Measurements from ENCODE around the gene ABCD2. TPM values are rescaled to one million over a fixed set of nuclear protein-coding genes. Genes with fewer than 3 reads are reported as not detected.

Gene ABCD2
- total and polyA plus RNA-seq, 2 donors (not counting 3 experiments of a cell fraction or from before 2014, with no cell fraction given), result not detected

- no peaks in the 10 kb centered on the region for H3K36me3 ChIP-seq (ENCODE audit: control insufficient read depth in 2 of 2, extremely low read depth in 1 of 2, insufficient read depth in 2 of 2, low read length in 2 of 2)
- no peaks in the 10 kb centered on the region for H3K79me2 ChIP-seq (ENCODE audit: control insufficient read depth, insufficient read depth, low read length)
- no peak overlapping the region for H3K4me2 ChIP-seq (ENCODE audit: insufficient read depth, low read length)
- no peak overlapping the region for H3K27ac ChIP-seq (ENCODE audit: insufficient read depth, low read depth, low read length)
- DNase-seq (ENCODE audit: low read depth, low spot score) (no peak), FAIRE-seq (no peak)
- H3K27me3 ChIP-seq (ENCODE audit: control insufficient read depth in 2 of 2, insufficient read depth in 2 of 2, low read length in 2 of 2), result no peaks in the 10 kb centered on the region
- dilution Hi-C loops (cut with MboI; ENCODE audit: extremely low pct_ligation_motif_present, low sequenced_read_pairs), result no loop called here
- H3K9me3 ChIP-seq (replicated peaks; ENCODE audit: control insufficient read depth, insufficient read depth, low read length), result no peaks in the 10 kb centered on the region
- no peaks in the 10 kb centered on the region for H3K9me1 ChIP-seq (replicated peaks; ENCODE audit: control insufficient read depth, extremely low read depth, insufficient read depth, low read length)
- TF ChIP-seq EZH2 (IDR thresholded peaks at IDR 0.05; ENCODE audit: borderline replicate concordance, low read depth, low read length, severe bottlenecking), result no peak
- no TSS peak for BruUV-seq (replicated peaks)
- no peaks in the 10 kb centered on the region for H4K20me1 ChIP-seq (replicated peaks; ENCODE audit: control insufficient read depth, extremely low read depth, insufficient read depth, low read length)
- H3K4me1 ChIP-seq (ENCODE audit: control insufficient read depth, extremely low read depth, insufficient read depth, low read length), result peaks cover 5% of the 10 kb centered on the region
- CTCF ChIA-PET, result interaction anchor here (2.9 kb wide), 1 partner anchor 13 kb away, joined by 15 read pairs; the partner anchor contains the start of gene ABCD2
- no peak overlapping the region for H2AFZ ChIP-seq (ENCODE audit: low read depth, low read length)
- POLR2A ChIA-PET, result no interaction called here
- no peak overlapping the region for H3K9ac ChIP-seq (replicated peaks; ENCODE audit: extremely low read depth, insufficient read depth, low read length)
- no peak overlapping the region for H3K4me3 ChIP-seq (replicated peaks in 1 of 3; ENCODE audit: insufficient read depth in 1 of 3, low read depth in 1 of 3, low read length in 3 of 3)
- intact Hi-C loops (cut with micrococcal nuclease), result no loop called here
Observed at GRCh38 chr12:39606712-39607423, 12.7 kb downstream of the ABCD2 start.

- ChIA-PET CTCF (interaction anchor here (2.9 kb wide), 1 partner anchor 14 kb away, joined by 15 read pairs; the partner anchor contains the start of gene ABCD2), POLR2A (no interaction called here)
- dilution Hi-C loops (cut with MboI; ENCODE audit: extremely low pct_ligation_motif_present, low sequenced_read_pairs), result no loop called here
- no TSS peak for BruUV-seq (replicated peaks)
- H3K4me1 ChIP-seq (ENCODE audit: control insufficient read depth, extremely low read depth, insufficient read depth, low read length), result peaks cover 5% of the 10 kb centered on the region
- H3K4me3 ChIP-seq (replicated peaks in 1 of 3; ENCODE audit: insufficient read depth in 1 of 3, low read depth in 1 of 3, low read length in 3 of 3), result no peak overlapping the region
- H2AFZ ChIP-seq (ENCODE audit: low read depth, low read length), result no peak overlapping the region
- no peaks in the 10 kb centered on the region for H3K79me2 ChIP-seq (ENCODE audit: control insufficient read depth, insufficient read depth, low read length)
- no peak overlapping the region for H3K9ac ChIP-seq (replicated peaks; ENCODE audit: extremely low read depth, insufficient read depth, low read length)
- no peaks in the 10 kb centered on the region for H3K9me1 ChIP-seq (replicated peaks; ENCODE audit: control insufficient read depth, extremely low read depth, insufficient read depth, low read length)
- H3K36me3 ChIP-seq (ENCODE audit: control insufficient read depth in 2 of 2, extremely low read depth in 1 of 2, insufficient read depth in 2 of 2, low read length in 2 of 2), result no peaks in the 10 kb centered on the region
- intact Hi-C loops (cut with micrococcal nuclease), result no loop called here
- no peaks in the 10 kb centered on the region for H3K9me3 ChIP-seq (replicated peaks; ENCODE audit: control insufficient read depth, insufficient read depth, low read length)
- DNase-seq (ENCODE audit: low read depth, low spot score), result no peak
- no peak overlapping the region for H3K27ac ChIP-seq (ENCODE audit: insufficient read depth, low read depth, low read length)
- H3K4me2 ChIP-seq (ENCODE audit: insufficient read depth, low read length), result peak overlapping the region; percentile 16
- TF ChIP-seq MAX (IDR thresholded peaks at IDR 0.05; ENCODE audit: insufficient read depth, insufficient read length), result no peak
- TF ChIP-seq MYC (IDR thresholded peaks at IDR 0.05; ENCODE audit: low read depth, low read length), result no peak
- TF ChIP-seq JUN (IDR thresholded peaks at IDR 0.05; ENCODE audit: borderline replicate concordance, insufficient read depth, insufficient read length, low read depth), result no peak
- no peak for TF ChIP-seq FOS (IDR thresholded peaks at IDR 0.05; ENCODE audit: borderline replicate concordance, insufficient read depth, low read length)
- TF ChIP-seq EZH2 (IDR thresholded peaks at IDR 0.05; ENCODE audit: borderline replicate concordance, low read depth, low read length, severe bottlenecking), result no peak
- no peak for TF ChIP-seq POLR2AphosphoS5 (IDR thresholded peaks at IDR 0.05; ENCODE audit: insufficient read depth, low read depth, low read length)
- TF ChIP-seq GATA2 (IDR thresholded peaks at IDR 0.05; ENCODE audit: insufficient read depth, insufficient read length, low read depth, low read length), result no peak
- TF ChIP-seq CTCF (IDR thresholded peaks at IDR 0.05; ENCODE audit: extremely low read depth in 1 of 2, insufficient read depth in 1 of 2, low read depth in 1 of 2, low read length in 2 of 2), result no peak
- TF ChIP-seq POLR2A (IDR thresholded peaks at IDR 0.05; ENCODE audit: low read depth, low read length), result no peak
- no peaks in the 10 kb centered on the region for H3K27me3 ChIP-seq (ENCODE audit: control insufficient read depth in 2 of 2, insufficient read depth in 2 of 2, low read length in 2 of 2)
- FAIRE-seq, result no peak
- H4K20me1 ChIP-seq (replicated peaks; ENCODE audit: control insufficient read depth, extremely low read depth, insufficient read depth, low read length), result no peaks in the 10 kb centered on the region
Observed at GRCh38 chr12:39605996-39606395, 13.6 kb downstream of the ABCD2 start.
